HG03025 (cell line): ENCODE data around the gene SH3RF3.

Experiments
- ATAC-seq: cut with Tn5 transposase; IDR thresholded peaks from one replicate; pipeline ENCODE4 v1.9.1; 2021; ENCODE audit warnings: mild to moderate bottlenecking, moderate library complexity; ENCODE audit not compliant: unreplicated experiment, low FRiP score

The SH3RF3 gene

GRCh38 chr2:109397893-109398292, 268.9 kb downstream of the SH3RF3 start:
- ATAC-seq: no peak

GRCh38 chr2:109398366-109399015, 269.5 kb downstream of the SH3RF3 start:
- ATAC-seq: no peak

GRCh38 chr2:109399066-109399465, 270.1 kb downstream of the SH3RF3 start:
- no peak for ATAC-seq

GRCh38 chr2:109400102-109400501, 271.1 kb downstream of the SH3RF3 start:
- no peak for ATAC-seq

GRCh38 chr2:109401370-109401769, 272.4 kb downstream of the SH3RF3 start:
- no peak for ATAC-seq

GRCh38 chr2:109402180-109402579, 273.2 kb downstream of the SH3RF3 start:
- no peak for ATAC-seq

GRCh38 chr2:109402980-109403840, 274.2 kb downstream of the SH3RF3 start:
- ATAC-seq: no peak

- ATAC-seq: no peak
These were observed 274.8 kb downstream of the SH3RF3 start for GRCh38 chr2:109403841-109404201.

- ATAC-seq: no peak
These were observed 275.7 kb downstream of the SH3RF3 start for GRCh38 chr2:109404681-109405080.

- no peak for ATAC-seq
These were observed 276.9 kb downstream of the SH3RF3 start for GRCh38 chr2:109405873-109406272.

GRCh38 chr2:109406301-109406700, 277.3 kb downstream of the SH3RF3 start:
- no peak for ATAC-seq

- no peak for ATAC-seq
These were observed 278.5 kb downstream of the SH3RF3 start for GRCh38 chr2:109407276-109408042.

GRCh38 chr2:109408043-109408335, 279.0 kb downstream of the SH3RF3 start:
- ATAC-seq: no peak

- no peak for ATAC-seq
These were observed 280.5 kb downstream of the SH3RF3 start for GRCh38 chr2:109409321-109410038.

GRCh38 chr2:109410039-109410815, 281.2 kb downstream of the SH3RF3 start:
- ATAC-seq: no peak

GRCh38 chr2:109411640-109412325, 282.8 kb downstream of the SH3RF3 start:
- no peak for ATAC-seq

GRCh38 chr2:109415581-109416013, 286.6 kb downstream of the SH3RF3 start:
- ATAC-seq: no peak

GRCh38 chr2:109417701-109418335, 288.8 kb downstream of the SH3RF3 start:
- no peak for ATAC-seq

GRCh38 chr2:109418716-109419115, 289.7 kb downstream of the SH3RF3 start:
- no peak for ATAC-seq
